Spleen (tissue), 11 donors: ENCODE results near the gene USP54. TPM values are rescaled to one million over a fixed set of nuclear protein-coding genes. Genes with fewer than 3 reads are reported as not detected.

Source experiments
- DNase-seq: peaks from one replicate; pipeline ENCODE4 v3.0.0-alpha.2; 2020
- H3K27ac ChIP-seq, 8 donors: fragments of 200-600 bp; sonication (generic) in 7 of 8; 1 replicate in 4 of 8; 2 replicates in 4 of 8; pipeline versions ENCODE4 v1.5.0 to v1.8.0; 2016 to 2021; ENCODE audit warnings: inconsistent platforms in 4 of 8, mild to moderate bottlenecking in 4 of 8, moderate library complexity in 1 of 8
- H3K27me3 ChIP-seq, 7 donors: fragments of 200-600 bp; sonication (generic) in 6 of 7; replicated peaks in 1 of 7; 1 replicate in 4 of 7; 2 replicates in 3 of 7; pipeline versions ENCODE4 v1.5.0 to v1.8.0; 2016 to 2021; ENCODE audit warnings: inconsistent platforms in 3 of 7, mild to moderate bottlenecking in 1 of 7
- H3K36me3 ChIP-seq, 6 donors: fragments of 200-600 bp; sonication (generic) in 5 of 6; 1 replicate in 4 of 6; 2 replicates in 2 of 6; pipeline versions ENCODE4 v1.5.0 to v1.8.0; 2016 to 2021; ENCODE audit warnings: inconsistent platforms in 2 of 6
- H3K4me1 ChIP-seq, 6 donors: fragments of 200-600 bp; sonication (generic) in 5 of 6; 1 replicate in 3 of 6; 2 replicates in 3 of 6; pipeline versions ENCODE4 v1.5.0 to v1.8.0; 2016 to 2021; ENCODE audit warnings: inconsistent platforms in 3 of 6
- H3K4me3 ChIP-seq, 8 donors: fragments of 200-600 bp; sonication (generic) in 7 of 8; 1 replicate in 4 of 8; 2 replicates in 4 of 8; pipeline versions ENCODE4 v1.5.0 to v1.8.0; 2016 to 2021; ENCODE audit warnings: inconsistent platforms in 4 of 8, mild to moderate bottlenecking in 4 of 8, moderate library complexity in 2 of 8
- H3K9me3 ChIP-seq, 8 donors: fragments of 200-600 bp; sonication (generic) in 7 of 8; 1 replicate in 4 of 8; 2 replicates in 4 of 8; pipeline versions ENCODE4 v1.5.0 to v1.8.0; 2016 to 2021; ENCODE audit warnings: inconsistent platforms in 4 of 8
- POLR2A ChIP-seq, 3 donors: fragments of 450-650 bp; IDR thresholded peaks; one replicate each; pipeline ENCODE4 v1.5.1; 2017; ENCODE audit warnings: antibody characterized with exemption in 3 of 3, mild to moderate bottlenecking in 1 of 3
- POLR2AphosphoS5 ChIP-seq, 3 donors: sonication (generic); formaldehyde crosslinking; IDR thresholded peaks; one replicate each; pipeline ENCODE4 v1.5.1; 2017; ENCODE audit warnings: antibody characterized with exemption in 3 of 3
- WGBS, 5 donors: extraction: QIAGEN DNeasy Blood & Tissue Kit in 3 of 5; methylation state at CpG; one replicate each; pipeline versions ENCODE4 v1.1.5 to v1.1.7; 2013 to 2018; 5-methylcytosine and 5-hydroxymethylcytosine counted together
- intact Hi-C: fragments of 100-400 bp; cut with DNase I; formaldehyde crosslinking; loops from one replicate; pipeline ENCODE4 v1.15.0; 2023; ENCODE audit warnings: low total_unique reads
- polyA plus RNA-seq, 3 donors: library from polyadenylated mRNA; stranded (reverse); fragments of 200-250 nt; gene quantifications; one replicate each; pipeline ENCODE4 v1.2.1, GENCODE V29; 2013
- total RNA-seq, 7 donors: library from RNA; depleted of rRNA in 3 of 7; stranded (reverse); fragments of >200 nt in 3 of 7; fragmentation: NEBNext Ultra II Directional in 4 of 7; extraction: Animal tissue kit (Norgen Biotek cat#: 25700) in 4 of 7; gene quantifications; one replicate each; pipeline versions ENCODE4 v1.1.0 to v1.2.1, GENCODE V29; 2016 to 2021
- TF ChIP-seq, protein P1 (sequence below), 11 experiments: fragments of 200-600 bp in 7 of 11; fragments of 450-650 bp in 4 of 11; sonication (generic) in 4 of 11; IDR thresholded peaks in 8 of 11; conservative IDR thresholded peaks in 3 of 11; 1 replicate in 7 of 11; 2 replicates in 4 of 11; pipeline versions ENCODE4 v1.4.0 to v1.8.0; 2016 to 2021; ENCODE audit warnings: antibody characterized with exemption in 11 of 11, inconsistent platforms in 4 of 11, mild to moderate bottlenecking in 1 of 11
- donor health status: healthy with polysubstance abuse.
- donor health status: DM: no; HTN: no; CAD: no; lungs with moderate emphysema.
- donor health status: DM: no; HTN: no; CAD: no.
- donor health status: Bipolar disorder and iron deficiency.
- donor health status: healthy.
- donor health status: DM: no; HTN: no; CAD: no.
- donor health status: DM: yes; HTN: yes; CAD: no.

Gene USP54
- total and polyA plus RNA-seq, 10 donors = 1.1 to 16.8 (median 8.9) TPM

DNA sequence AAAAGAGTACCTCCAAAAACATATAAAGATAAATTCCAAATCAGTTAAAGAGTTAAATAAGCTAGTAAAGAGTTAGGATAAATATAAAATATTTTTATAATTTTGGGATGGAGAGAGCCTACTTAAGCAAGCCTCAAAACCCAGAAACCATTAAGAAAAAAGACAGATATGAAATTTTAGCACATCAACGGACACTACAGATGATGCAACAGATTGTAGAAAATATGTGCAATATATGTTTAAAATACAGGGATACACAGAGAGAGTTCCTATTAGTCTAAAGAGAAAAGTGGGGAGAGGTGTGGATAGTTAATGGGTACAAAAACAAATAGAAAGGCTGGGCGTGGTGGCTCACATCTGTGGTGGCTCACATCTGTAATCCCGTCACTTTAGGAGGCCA lies 23.6 kb upstream of the USP54 start:
- TF ChIP-seq, protein P1, sequence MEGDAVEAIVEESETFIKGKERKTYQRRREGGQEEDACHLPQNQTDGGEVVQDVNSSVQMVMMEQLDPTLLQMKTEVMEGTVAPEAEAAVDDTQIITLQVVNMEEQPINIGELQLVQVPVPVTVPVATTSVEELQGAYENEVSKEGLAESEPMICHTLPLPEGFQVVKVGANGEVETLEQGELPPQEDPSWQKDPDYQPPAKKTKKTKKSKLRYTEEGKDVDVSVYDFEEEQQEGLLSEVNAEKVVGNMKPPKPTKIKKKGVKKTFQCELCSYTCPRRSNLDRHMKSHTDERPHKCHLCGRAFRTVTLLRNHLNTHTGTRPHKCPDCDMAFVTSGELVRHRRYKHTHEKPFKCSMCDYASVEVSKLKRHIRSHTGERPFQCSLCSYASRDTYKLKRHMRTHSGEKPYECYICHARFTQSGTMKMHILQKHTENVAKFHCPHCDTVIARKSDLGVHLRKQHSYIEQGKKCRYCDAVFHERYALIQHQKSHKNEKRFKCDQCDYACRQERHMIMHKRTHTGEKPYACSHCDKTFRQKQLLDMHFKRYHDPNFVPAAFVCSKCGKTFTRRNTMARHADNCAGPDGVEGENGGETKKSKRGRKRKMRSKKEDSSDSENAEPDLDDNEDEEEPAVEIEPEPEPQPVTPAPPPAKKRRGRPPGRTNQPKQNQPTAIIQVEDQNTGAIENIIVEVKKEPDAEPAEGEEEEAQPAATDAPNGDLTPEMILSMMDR (IDR thresholded peaks at IDR 0.05 in 8 of 11, conservative IDR thresholded peaks at IDR 0.05 in 3 of 11) = no peak
- TF ChIP-seq POLR2A (IDR thresholded peaks at IDR 0.05) (no peak), POLR2AphosphoS5 (IDR thresholded peaks at IDR 0.05) (no peak)

DNA sequence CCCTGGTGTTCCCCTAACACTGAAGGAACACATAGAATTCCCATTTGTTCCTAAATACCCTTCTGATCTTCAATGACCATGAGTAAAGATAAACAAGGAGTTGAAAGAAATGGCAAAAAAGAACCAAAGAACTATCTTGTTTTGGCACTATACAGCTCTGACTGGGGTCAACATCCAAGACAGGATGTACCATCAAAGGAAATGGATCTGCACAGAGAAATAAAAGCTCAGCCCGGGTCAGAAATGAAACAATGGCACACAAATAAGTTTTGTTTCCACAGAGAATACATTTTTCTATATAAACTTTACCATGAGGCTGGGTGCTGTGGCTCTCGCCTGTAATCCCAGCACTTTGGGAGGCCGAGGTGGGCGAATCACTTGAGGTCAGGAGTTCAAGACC lies 18.0 kb upstream of the USP54 start:
- no peak for TF ChIP-seq POLR2A (IDR thresholded peaks at IDR 0.05)
- no peak for TF ChIP-seq POLR2AphosphoS5 (IDR thresholded peaks at IDR 0.05)
- TF ChIP-seq, protein P1 (IDR thresholded peaks at IDR 0.05 in 8 of 11, conservative IDR thresholded peaks at IDR 0.05 in 3 of 11) = no peak
- intact Hi-C loops = no loop called here
- 78 to 92% (median 89%) methylated on average over 4 of the region's 4 CpGs for WGBS, 5 donors
- DNase-seq = no peak
- H3K4me3 ChIP-seq = no peak overlapping the region
- H3K27me3 ChIP-seq = no peaks in the 10 kb centered on the region
- peaks cover 0 to 4% (median 0%) of the 10 kb centered on the region in 6 donors for H3K36me3 ChIP-seq
- no peaks in the 10 kb centered on the region for H3K4me1 ChIP-seq
- H3K27ac ChIP-seq = no peak overlapping the region
- no peaks in the 10 kb centered on the region for H3K9me3 ChIP-seq

More for the DNA sequence above, 23.6 kb upstream of the USP54 start:
- no peaks in the 10 kb centered on the region for H3K27me3 ChIP-seq
- H3K4me3 ChIP-seq = no peak overlapping the region
- intact Hi-C loops = no loop called here
- H3K4me1 ChIP-seq = no peaks in the 10 kb centered on the region
- peaks cover 0 to 4% (median 0%) of the 10 kb centered on the region in 6 donors for H3K36me3 ChIP-seq
- H3K27ac ChIP-seq = no peak overlapping the region
- H3K9me3 ChIP-seq = no peaks in the 10 kb centered on the region
- WGBS, 5 donors = 81 to 93% (median 85%) methylated on average over 3 of the region's 3 CpGs
- DNase-seq = no peak

DNA sequence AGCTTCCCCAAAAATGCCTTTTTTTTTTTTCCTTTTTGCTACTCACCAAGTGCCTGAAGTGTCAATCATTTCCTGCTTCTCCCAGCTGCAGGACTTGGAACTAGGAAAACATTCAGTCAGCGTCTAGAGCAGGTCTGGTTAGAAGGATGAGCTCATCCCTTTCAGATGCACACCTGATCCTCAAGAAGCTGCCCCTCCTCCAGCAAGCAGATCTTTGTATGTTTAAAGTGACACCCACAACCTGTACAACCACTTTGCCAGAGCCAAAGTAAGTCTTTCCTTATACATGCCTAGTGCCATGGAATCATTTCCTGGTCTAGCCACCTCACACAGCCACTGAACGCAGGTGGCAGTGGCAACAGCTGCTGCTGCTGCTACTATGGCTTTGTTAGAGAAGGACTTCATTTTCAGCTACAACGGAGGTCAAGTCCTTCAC lies 10.4 kb upstream of the USP54 start:
- Histone ChIP-seq H3K27ac (no peak overlapping the region), H3K9me3 (no peaks in the 10 kb centered on the region), H3K4me1 (no peaks in the 10 kb centered on the region), H3K27me3 (no peaks in the 10 kb centered on the region), H3K36me3 (no peaks in the 10 kb centered on the region), H3K4me3 (no peak overlapping the region)
- TF ChIP-seq, protein P1 (IDR thresholded peaks at IDR 0.05 in 8 of 11, conservative IDR thresholded peaks at IDR 0.05 in 3 of 11) = no peak
- no peak for TF ChIP-seq POLR2A (IDR thresholded peaks at IDR 0.05)
- TF ChIP-seq POLR2AphosphoS5 (IDR thresholded peaks at IDR 0.05) = no peak
- no peak for DNase-seq
- WGBS, 5 donors = 63 to 83% (median 75%) methylated on average over 3 of the region's 3 CpGs
- intact Hi-C loops = no loop called here

DNA sequence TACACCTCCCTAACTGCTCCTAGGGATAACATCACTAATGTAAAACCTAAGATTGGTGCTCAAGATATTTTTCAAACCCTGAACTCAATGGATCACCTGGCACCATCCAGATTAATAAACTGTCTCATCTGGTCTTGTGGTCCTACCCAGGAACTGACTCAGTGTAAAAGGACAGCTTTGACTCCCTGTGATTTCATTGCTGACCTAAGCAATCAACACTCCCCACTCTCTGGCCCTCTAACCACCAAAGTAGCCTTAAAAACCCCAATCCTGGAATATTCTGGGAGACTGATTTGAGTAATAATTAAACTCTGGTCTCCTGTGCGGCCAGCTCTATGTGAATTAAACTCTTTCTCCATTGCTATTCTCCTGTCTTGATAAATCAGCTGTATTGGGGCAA lies 6.2 kb upstream of the USP54 start:
- H3K36me3 ChIP-seq = no peaks in the 10 kb centered on the region
- H3K9me3 ChIP-seq = no peaks in the 10 kb centered on the region
- no peak for DNase-seq
- intact Hi-C loops = no loop called here
- no peak overlapping the region for H3K4me3 ChIP-seq
- peaks cover 0 to 6% (median under 1%) of the 10 kb centered on the region in 6 donors for H3K4me1 ChIP-seq
- TF ChIP-seq POLR2AphosphoS5 (IDR thresholded peaks at IDR 0.05) (no peak), POLR2A (IDR thresholded peaks at IDR 0.05) (no peak)
- TF ChIP-seq, protein P1 (IDR thresholded peaks at IDR 0.05 in 8 of 11, conservative IDR thresholded peaks at IDR 0.05 in 3 of 11) = no peak
- H3K27ac ChIP-seq = no peak overlapping the region
- WGBS, 5 donors = 95 to 100% (median 98%) methylated on average over 1 of the region's 1 CpG
- H3K27me3 ChIP-seq = no peaks in the 10 kb centered on the region
